HepG2 (cell line): ENCODE data around the gene FLG2. TPM values are rescaled to one million over a fixed set of nuclear protein-coding genes. Genes with fewer than 3 reads are reported as not detected.

ENCODE experiments used
- ATAC-seq: fragments of 200-7000 bp; cut with Tn5 transposase; 3 replicates; pipeline ENCODE4 v1.9.1; 2020; ENCODE audit warnings: mild to moderate bottlenecking, moderate library complexity
- BruUV-seq: library from RNA; stranded (reverse); fragments of 400-500 nt; replicated peaks from 2 replicates; lab custom pipeline; 2021; lab: Mats Ljungman, UMichigan
- CTCF ChIA-PET: fragments of 300-600 bp; formaldehyde crosslinking; extraction: SDS; loops from one replicate; lab custom pipeline; 2021; ENCODE audit warnings: low total read pairs, inconsistent platforms, low intra/inter-chr PET ratio; lab: Yijun Ruan, JAX
- POLR2A ChIA-PET: fragments of 350-600 bp; sonication (Branson Sonifier 250); formaldehyde crosslinking; loops from one replicate; lab custom pipeline; 2020; ENCODE audit warnings: antibody characterized with exemption, inconsistent platforms; lab: Yijun Ruan, JAX
- DNase-seq: peaks from one replicate; pipeline ENCODE4 v3.0.0-alpha.2; 2015; ENCODE audit warnings: low spot score
- FAIRE-seq: peaks from 3 replicates; lab custom pipeline; 2011; peaks lifted over from hg19 to GRCh38; lab: Jason Lieb, UNC
- H2AFZ ChIP-seq: one replicate; pipeline ENCODE4 v1.6.1; 2011; ENCODE audit warnings: low read length, inconsistent platforms
- H3K27ac ChIP-seq: fragments of 300-600 bp; 3 replicates; pipeline ENCODE4 v1.8.0; 2011; ENCODE audit warnings: mixed run types, mild to moderate bottlenecking, mixed read lengths, low read length, inconsistent platforms; ENCODE audit not compliant: insufficient read depth; ENCODE audit errors: extremely low read length
- H3K27me3 ChIP-seq, 2 experiments: fragments of 200-600 bp in 1 of 2; 2 replicates in 1 of 2; 3 replicates in 1 of 2; pipeline versions ENCODE4 v1.6.0 to v1.8.0; 2011; ENCODE audit warnings: low read length in 2 of 2, mild to moderate bottlenecking in 2 of 2, moderate library complexity in 2 of 2, inconsistent platforms in 1 of 2; ENCODE audit not compliant: insufficient read depth in 2 of 2, control insufficient read depth in 1 of 2
- H3K36me3 ChIP-seq, 2 experiments: fragments of 200-600 bp in 1 of 2; replicated peaks in 1 of 2; 2 replicates in 1 of 2; 3 replicates in 1 of 2; pipeline versions ENCODE4 v1.5.1 to v1.8.0; 2011; ENCODE audit warnings: low read length in 2 of 2, inconsistent platforms in 1 of 2; ENCODE audit not compliant: insufficient read depth in 2 of 2, control insufficient read depth in 1 of 2
- H3K4me1 ChIP-seq: 2 replicates; pipeline ENCODE4 v1.5.1; 2012; ENCODE audit warnings: low read length, inconsistent platforms; ENCODE audit not compliant: insufficient read depth
- H3K4me2 ChIP-seq: 2 replicates; pipeline ENCODE4 v1.6.0; 2011; ENCODE audit warnings: low read depth, low read length, inconsistent platforms
- H3K4me3 ChIP-seq, 3 experiments: fragments of 200-600 bp in 1 of 3; sonication (generic), shearing (Covaris generic) in 1 of 3; replicated peaks in 1 of 3; 2 replicates each; pipeline ENCODE4 v1.5.1; 2011 to 2016; ENCODE audit warnings: low read length in 3 of 3, inconsistent platforms in 2 of 3, low read depth in 2 of 3, mild to moderate bottlenecking in 2 of 3, control low read depth in 1 of 3, mixed read lengths in 1 of 3; ENCODE audit not compliant: insufficient read depth in 1 of 3
- H3K79me2 ChIP-seq: one replicate; pipeline ENCODE4 v1.6.1; 2011; ENCODE audit warnings: low read length, inconsistent platforms; ENCODE audit not compliant: insufficient read depth
- H3K9ac ChIP-seq: 2 replicates; pipeline ENCODE4 v1.6.0; 2011; ENCODE audit warnings: mild to moderate bottlenecking, low read depth, low read length, inconsistent platforms; ENCODE audit not compliant: insufficient read depth
- H3K9me3 ChIP-seq: 2 replicates; pipeline ENCODE4 v1.5.1; 2012; ENCODE audit warnings: mild to moderate bottlenecking, low read length
- H4K20me1 ChIP-seq: 2 replicates; pipeline ENCODE4 v1.6.0; 2011; ENCODE audit warnings: inconsistent platforms, mild to moderate bottlenecking, low read length, moderate library complexity; ENCODE audit not compliant: insufficient read depth
- CCAR2 ChIP-seq: fragments of 200-400 bp; formaldehyde crosslinking; optimal IDR thresholded peaks from 2 replicates; pipeline ENCODE3; 2018; ENCODE audit warnings: low read depth, mild to moderate bottlenecking, low read length, moderate library complexity
- MBD4 ChIP-seq: IDR thresholded peaks from 2 replicates; pipeline ENCODE4 v1.6.1; 2012; ENCODE audit warnings: low read length, inconsistent platforms, borderline replicate concordance
- WGBS: methylation state at CpG from one replicate; pipeline ENCODE4 v1.1.6; 2017; ENCODE audit warnings: low lambda C conversion rate; 5-methylcytosine and 5-hydroxymethylcytosine counted together
- in situ Hi-C: cut with HindIII; loops from 2 replicates; pipeline ENCODE4 v1.10.0; 2017; ENCODE audit warnings: low pct_unique_long_range_greater_than_20kb; ENCODE audit not compliant: extremely low pct_ligation_motif_present
- intact Hi-C: fragments of 100-400 bp; cut with micrococcal nuclease; formaldehyde crosslinking; loops from one replicate; pipeline ENCODE4 v1.10.0; 2022; ENCODE audit not compliant: unreplicated experiment
- polyA plus RNA-seq, 8 experiments: library from polyadenylated mRNA; depleted of rRNA in 3 of 8; stranded (reverse) in 7 of 8; unstranded in 1 of 8; fragments of >200 nt; fragmentation: Illumina TruSeq in 4 of 8; extraction: Trizol in 4 of 8; gene quantifications; 2 replicates each; pipeline versions ENCODE4 v1.2.1 to v1.2.3, GENCODE V29; 2011 to 2016; ENCODE audit warnings: low read depth in 4 of 8, missing spikeins in 1 of 8, mixed read lengths in 1 of 8; ENCODE audit not compliant: insufficient read depth in 1 of 8
- total RNA-seq, 5 experiments: library from RNA; depleted of rRNA; stranded (reverse); fragments of >200 nt; fragmentation: Illumina TruSeq; extraction: Trizol; gene quantifications; 2 replicates each; pipeline ENCODE4 v1.2.3, GENCODE V29; 2016; ENCODE audit warnings: low read depth in 1 of 5
- TF ChIP-seq, protein P1 (sequence below): sonication (generic); formaldehyde crosslinking; IDR thresholded peaks from 2 replicates; pipeline ENCODE4 v1.4.0; 2020; ENCODE audit warnings: missing genetic modification reagents, mild to moderate bottlenecking, borderline replicate concordance
- TF ChIP-seq, protein P2 (sequence below): sonication (generic); formaldehyde crosslinking; IDR thresholded peaks from 2 replicates; pipeline ENCODE4 v1.4.0; 2020; ENCODE audit warnings: missing genetic modification reagents, borderline replicate concordance
- TF ChIP-seq, protein P3 (sequence below): sonication (generic); formaldehyde crosslinking; IDR thresholded peaks from 2 replicates; pipeline ENCODE4 v1.5.0; 2020; ENCODE audit warnings: missing genetic modification reagents, mild to moderate bottlenecking, borderline replicate concordance
- TF ChIP-seq, protein P4 (sequence below): IDR thresholded peaks from 2 replicates; pipeline ENCODE4 v1.6.1; 2016; ENCODE audit warnings: low read depth, control low read depth
- TF ChIP-seq, protein P5 (sequence below): sonication (generic); formaldehyde crosslinking; IDR thresholded peaks from 2 replicates; pipeline ENCODE4 v1.8.1; 2023; ENCODE audit warnings: mild to moderate bottlenecking, moderate library complexity, missing genetic modification reagents

The FLG2 gene
- total and polyA plus RNA-seq, 2 of the 13 experiments (the other 11 are each of a cell fraction or from before 2014, with no cell fraction given): not detected

DNA sequence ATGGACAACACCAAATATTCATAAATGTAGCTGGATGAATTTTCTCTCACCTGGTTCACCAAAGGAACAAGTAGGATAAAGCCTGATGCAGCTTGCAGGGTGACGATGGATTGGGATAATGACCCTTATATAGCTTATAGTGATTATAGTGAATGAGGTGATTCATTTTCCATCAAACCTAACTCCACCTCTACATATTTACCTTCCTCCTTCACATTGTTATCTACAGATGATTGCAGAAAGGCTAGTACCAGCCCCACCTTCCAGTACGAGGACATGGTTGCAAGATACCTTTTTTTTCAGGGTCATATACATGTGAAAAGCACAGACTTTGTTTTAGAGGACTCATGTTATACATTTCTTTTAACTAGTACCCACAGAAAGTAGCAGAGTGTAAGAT is at the start of gene FLG2 (continued):
- TF ChIP-seq, protein P1, sequence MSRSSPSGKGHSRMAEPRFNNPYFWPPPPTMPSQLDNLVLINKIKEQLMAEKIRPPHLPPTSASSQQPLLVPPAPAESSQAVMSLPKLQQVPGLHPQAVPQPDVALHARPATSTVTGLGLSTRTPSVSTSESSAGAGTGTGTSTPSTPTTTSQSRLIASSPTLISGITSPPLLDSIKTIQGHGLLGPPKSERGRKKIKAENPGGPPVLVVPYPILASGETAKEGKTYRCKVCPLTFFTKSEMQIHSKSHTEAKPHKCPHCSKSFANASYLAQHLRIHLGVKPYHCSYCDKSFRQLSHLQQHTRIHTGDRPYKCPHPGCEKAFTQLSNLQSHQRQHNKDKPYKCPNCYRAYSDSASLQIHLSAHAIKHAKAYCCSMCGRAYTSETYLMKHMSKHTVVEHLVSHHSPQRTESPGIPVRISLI (CRISPR knock-in tag): no peak
- TF ChIP-seq, protein P2, sequence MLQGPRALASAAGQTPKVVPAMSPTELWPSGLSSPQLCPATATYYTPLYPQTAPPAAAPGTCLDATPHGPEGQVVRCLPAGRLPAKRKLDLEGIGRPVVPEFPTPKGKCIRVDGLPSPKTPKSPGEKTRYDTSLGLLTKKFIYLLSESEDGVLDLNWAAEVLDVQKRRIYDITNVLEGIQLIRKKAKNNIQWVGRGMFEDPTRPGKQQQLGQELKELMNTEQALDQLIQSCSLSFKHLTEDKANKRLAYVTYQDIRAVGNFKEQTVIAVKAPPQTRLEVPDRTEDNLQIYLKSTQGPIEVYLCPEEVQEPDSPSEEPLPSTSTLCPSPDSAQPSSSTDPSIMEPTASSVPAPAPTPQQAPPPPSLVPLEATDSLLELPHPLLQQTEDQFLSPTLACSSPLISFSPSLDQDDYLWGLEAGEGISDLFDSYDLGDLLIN (CRISPR knock-in tag): no peak
- TF ChIP-seq CCAR2: no peak
- TF ChIP-seq MBD4: no peak
- TF ChIP-seq, protein P3, sequence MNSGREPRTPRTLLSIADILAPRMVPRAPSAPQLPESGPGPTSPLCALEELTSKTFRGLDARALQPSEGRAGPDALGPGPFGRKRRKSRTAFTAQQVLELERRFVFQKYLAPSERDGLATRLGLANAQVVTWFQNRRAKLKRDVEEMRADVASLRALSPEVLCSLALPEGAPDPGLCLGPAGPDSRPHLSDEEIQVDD (CRISPR knock-in tag): no peak

DNA sequence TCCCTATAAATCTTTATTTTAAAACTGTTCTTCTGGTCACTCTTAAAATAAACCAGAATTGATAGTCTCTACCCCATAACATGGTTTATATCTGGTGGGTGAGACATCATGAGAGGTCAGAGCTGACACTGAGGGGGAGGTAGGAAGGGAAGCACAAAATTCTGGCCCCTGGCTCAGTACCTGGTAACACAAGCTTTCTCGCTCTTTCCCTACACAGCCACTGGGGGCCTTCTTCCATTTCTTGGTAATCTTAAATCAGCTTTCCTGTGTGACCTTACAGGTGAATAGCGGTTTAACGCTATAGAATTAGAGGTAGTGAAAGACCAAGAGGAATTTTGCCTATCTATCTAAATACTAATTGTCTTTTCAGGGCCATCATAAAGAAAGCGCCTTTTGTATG is 48.9 kb upstream of the FLG2 start:
- FAIRE-seq (no peak), ATAC-seq (no peak), DNase-seq (no peak)
- TF ChIP-seq, protein P4, sequence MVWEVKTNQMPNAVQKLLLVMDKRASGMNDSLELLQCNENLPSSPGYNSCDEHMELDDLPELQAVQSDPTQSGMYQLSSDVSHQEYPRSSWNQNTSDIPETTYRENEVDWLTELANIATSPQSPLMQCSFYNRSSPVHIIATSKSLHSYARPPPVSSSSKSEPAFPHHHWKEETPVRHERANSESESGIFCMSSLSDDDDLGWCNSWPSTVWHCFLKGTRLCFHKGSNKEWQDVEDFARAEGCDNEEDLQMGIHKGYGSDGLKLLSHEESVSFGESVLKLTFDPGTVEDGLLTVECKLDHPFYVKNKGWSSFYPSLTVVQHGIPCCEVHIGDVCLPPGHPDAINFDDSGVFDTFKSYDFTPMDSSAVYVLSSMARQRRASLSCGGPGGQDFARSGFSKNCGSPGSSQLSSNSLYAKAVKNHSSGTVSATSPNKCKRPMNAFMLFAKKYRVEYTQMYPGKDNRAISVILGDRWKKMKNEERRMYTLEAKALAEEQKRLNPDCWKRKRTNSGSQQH (CRISPR knock-in tag): no peak
- TF ChIP-seq, protein P5, sequence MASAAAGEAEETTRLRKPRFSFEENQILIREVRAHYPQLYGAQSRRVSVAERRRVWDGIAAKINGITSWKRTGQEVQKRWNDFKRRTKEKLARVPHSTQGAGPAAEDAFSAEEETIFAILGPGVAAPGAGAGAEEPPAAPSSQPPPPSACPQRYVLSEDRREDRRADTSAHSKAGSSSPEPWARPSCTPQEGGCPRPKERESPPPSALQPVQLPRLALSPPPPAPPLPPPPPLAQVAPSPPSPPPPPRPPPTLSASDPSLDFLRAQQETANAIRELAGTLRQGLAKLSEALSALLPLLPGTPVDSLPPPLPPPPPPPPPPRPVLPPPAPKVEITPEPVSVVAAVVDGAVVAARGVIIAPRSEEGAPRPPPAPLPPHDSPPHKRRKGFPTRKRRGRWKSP (CRISPR knock-in tag): no peak
- no peak overlapping the region for H3K9ac ChIP-seq
- in situ Hi-C loops: loop anchor here (5.0 kb wide), 1 partner anchor 39 kb away; no protein-coding TSS in a partner anchor
- ChIA-PET POLR2A (no interaction called here), CTCF (no interaction called here)
- H3K27me3 ChIP-seq: peaks cover 0 to 5% of the 10 kb centered on the region in 2 experiments; a peak in 1 of 5 replicates
- H3K9me3 ChIP-seq: no peaks in the 10 kb centered on the region
- 24% methylated on average over 4 of the region's 4 CpGs for WGBS
- H3K4me1 ChIP-seq: no peaks in the 10 kb centered on the region
- intact Hi-C loops: no loop called here
- H3K4me2 ChIP-seq: no peak overlapping the region
- H3K36me3 ChIP-seq: no peaks in the 10 kb centered on the region
- BruUV-seq: no TSS peak
- no peak overlapping the region for H3K4me3 ChIP-seq
- no peaks in the 10 kb centered on the region for H4K20me1 ChIP-seq
- no peaks in the 10 kb centered on the region for H3K79me2 ChIP-seq
- H2AFZ ChIP-seq: no peak overlapping the region
- no peak overlapping the region for H3K27ac ChIP-seq
